ENCODE results near the gene TCF7L1.

TCF7L1 gene

DNA sequence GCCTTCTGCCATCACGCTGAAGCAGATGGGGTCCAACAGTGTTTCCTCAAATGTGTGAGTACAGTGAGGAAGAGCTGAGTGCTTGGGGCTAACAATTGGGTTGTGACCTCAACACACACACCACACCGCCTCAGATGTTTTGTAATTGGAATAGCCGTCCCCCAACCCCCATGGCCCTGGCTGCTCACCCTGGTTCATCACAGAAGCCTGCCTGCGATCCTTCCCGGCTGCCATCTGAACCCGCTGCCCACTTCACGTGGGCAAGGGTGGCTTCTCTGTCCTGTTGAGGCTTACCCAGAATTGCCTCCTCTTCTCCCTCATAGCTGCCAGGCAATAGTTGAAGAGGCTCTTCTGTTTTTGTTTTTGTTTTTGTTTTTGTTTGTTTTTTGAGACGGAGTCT is 150.4 kb downstream of the TCF7L1 start:
- TF ChIP-seq TEAD4 (IDR thresholded peaks at IDR 0.05) (no peak), RAD21 (IDR thresholded peaks at IDR 0.05; ENCODE audit: low read depth) (no peak), EP300 (IDR thresholded peaks at IDR 0.05; ENCODE audit: borderline replicate concordance) (no peak), TAF1 (IDR thresholded peaks at IDR 0.05; ENCODE audit: low read depth) (no peak), CEBPB (IDR thresholded peaks at IDR 0.05) (no peak), CREB1 (IDR thresholded peaks at IDR 0.05; ENCODE audit: low read depth) (no peak), MAX (IDR thresholded peaks at IDR 0.05) (no peak), FOXM1 (IDR thresholded peaks at IDR 0.05; ENCODE audit: borderline replicate concordance, low read depth) (no peak), YY1 (IDR thresholded peaks at IDR 0.05; ENCODE audit: low read depth) (no peak), TCF12 (IDR thresholded peaks at IDR 0.05; ENCODE audit: low read depth) (no peak), NFIC (IDR thresholded peaks at IDR 0.05) (no peak), EGR1 (IDR thresholded peaks at IDR 0.05) (no peak), ZBTB7A (IDR thresholded peaks at IDR 0.05; ENCODE audit: low read depth) (no peak), REST (IDR thresholded peaks at IDR 0.05; ENCODE audit: low read depth) (no peak)
- TF ChIP-seq, protein P1, sequence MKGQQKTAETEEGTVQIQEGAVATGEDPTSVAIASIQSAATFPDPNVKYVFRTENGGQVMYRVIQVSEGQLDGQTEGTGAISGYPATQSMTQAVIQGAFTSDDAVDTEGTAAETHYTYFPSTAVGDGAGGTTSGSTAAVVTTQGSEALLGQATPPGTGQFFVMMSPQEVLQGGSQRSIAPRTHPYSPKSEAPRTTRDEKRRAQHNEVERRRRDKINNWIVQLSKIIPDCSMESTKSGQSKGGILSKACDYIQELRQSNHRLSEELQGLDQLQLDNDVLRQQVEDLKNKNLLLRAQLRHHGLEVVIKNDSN (IDR thresholded peaks at IDR 0.05) = no peak

GRCh38 chr2:85286918-85287317 is 153.7 kb downstream of the TCF7L1 start:
- no peak for TF ChIP-seq TAF1 (IDR thresholded peaks at IDR 0.05; ENCODE audit: low read depth)
- no peak for TF ChIP-seq RAD21 (IDR thresholded peaks at IDR 0.05; ENCODE audit: low read depth)
- TF ChIP-seq FOXM1 (IDR thresholded peaks at IDR 0.05; ENCODE audit: borderline replicate concordance, low read depth) = no peak
- TF ChIP-seq MAX (IDR thresholded peaks at IDR 0.05) = no peak
- TF ChIP-seq CREB1 (IDR thresholded peaks at IDR 0.05; ENCODE audit: low read depth) = no peak
- TF ChIP-seq, protein P1 (IDR thresholded peaks at IDR 0.05) = no peak
- no peak for TF ChIP-seq CEBPB (IDR thresholded peaks at IDR 0.05)
- no peak for TF ChIP-seq TEAD4 (IDR thresholded peaks at IDR 0.05)
- no peak for TF ChIP-seq REST (IDR thresholded peaks at IDR 0.05; ENCODE audit: low read depth)
- TF ChIP-seq ZBTB7A (IDR thresholded peaks at IDR 0.05; ENCODE audit: low read depth) = no peak

GRCh38 chr2:85287721-85288120 is 154.5 kb downstream of the TCF7L1 start:
- TF ChIP-seq EP300 (IDR thresholded peaks at IDR 0.05; ENCODE audit: borderline replicate concordance) (no peak), TEAD4 (IDR thresholded peaks at IDR 0.05) (no peak), RAD21 (IDR thresholded peaks at IDR 0.05; ENCODE audit: low read depth) (no peak), FOXM1 (IDR thresholded peaks at IDR 0.05; ENCODE audit: borderline replicate concordance, low read depth) (no peak), TCF12 (IDR thresholded peaks at IDR 0.05; ENCODE audit: low read depth) (no peak)

GRCh38 chr2:85288244-85288725 is 155.1 kb downstream of the TCF7L1 start:
- TF ChIP-seq EP300 (IDR thresholded peaks at IDR 0.05; ENCODE audit: borderline replicate concordance) (no peak), TEAD4 (IDR thresholded peaks at IDR 0.05) (no peak), CREB1 (IDR thresholded peaks at IDR 0.05; ENCODE audit: low read depth) (no peak), YY1 (IDR thresholded peaks at IDR 0.05; ENCODE audit: low read depth) (no peak), CEBPB (IDR thresholded peaks at IDR 0.05) (no peak), ZBTB7A (IDR thresholded peaks at IDR 0.05; ENCODE audit: low read depth) (no peak), TCF12 (IDR thresholded peaks at IDR 0.05; ENCODE audit: low read depth) (no peak), NFIC (IDR thresholded peaks at IDR 0.05) (no peak), RAD21 (IDR thresholded peaks at IDR 0.05; ENCODE audit: low read depth) (no peak), TAF1 (IDR thresholded peaks at IDR 0.05; ENCODE audit: low read depth) (no peak), EGR1 (IDR thresholded peaks at IDR 0.05) (no peak), MAX (IDR thresholded peaks at IDR 0.05) (no peak), FOXM1 (IDR thresholded peaks at IDR 0.05; ENCODE audit: borderline replicate concordance, low read depth) (no peak), REST (IDR thresholded peaks at IDR 0.05; ENCODE audit: low read depth) (no peak)
- TF ChIP-seq, protein P1 (IDR thresholded peaks at IDR 0.05) = no peak
